ENCODE results near the gene NRXN3.

DNA sequence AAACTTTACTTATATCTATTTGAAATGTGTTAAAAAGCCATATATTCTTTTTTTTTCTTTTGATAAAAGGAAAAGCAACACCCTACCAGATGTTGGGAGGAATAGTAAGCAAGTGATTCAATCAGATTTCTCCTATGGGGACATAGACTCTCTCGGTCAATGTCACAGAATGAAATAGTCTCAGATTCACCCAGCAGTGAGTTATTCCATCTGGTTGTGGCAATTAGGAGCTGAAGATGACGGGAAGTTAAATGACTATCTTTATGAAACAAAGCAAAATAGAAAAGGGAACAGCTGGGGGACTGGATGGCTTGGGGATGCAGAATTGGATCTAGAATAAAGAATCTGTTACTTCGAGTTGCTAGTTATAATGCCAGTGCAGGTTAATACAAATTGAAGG is 857.0 kb downstream of the NRXN3 start:
- TF ChIP-seq, protein P1, sequence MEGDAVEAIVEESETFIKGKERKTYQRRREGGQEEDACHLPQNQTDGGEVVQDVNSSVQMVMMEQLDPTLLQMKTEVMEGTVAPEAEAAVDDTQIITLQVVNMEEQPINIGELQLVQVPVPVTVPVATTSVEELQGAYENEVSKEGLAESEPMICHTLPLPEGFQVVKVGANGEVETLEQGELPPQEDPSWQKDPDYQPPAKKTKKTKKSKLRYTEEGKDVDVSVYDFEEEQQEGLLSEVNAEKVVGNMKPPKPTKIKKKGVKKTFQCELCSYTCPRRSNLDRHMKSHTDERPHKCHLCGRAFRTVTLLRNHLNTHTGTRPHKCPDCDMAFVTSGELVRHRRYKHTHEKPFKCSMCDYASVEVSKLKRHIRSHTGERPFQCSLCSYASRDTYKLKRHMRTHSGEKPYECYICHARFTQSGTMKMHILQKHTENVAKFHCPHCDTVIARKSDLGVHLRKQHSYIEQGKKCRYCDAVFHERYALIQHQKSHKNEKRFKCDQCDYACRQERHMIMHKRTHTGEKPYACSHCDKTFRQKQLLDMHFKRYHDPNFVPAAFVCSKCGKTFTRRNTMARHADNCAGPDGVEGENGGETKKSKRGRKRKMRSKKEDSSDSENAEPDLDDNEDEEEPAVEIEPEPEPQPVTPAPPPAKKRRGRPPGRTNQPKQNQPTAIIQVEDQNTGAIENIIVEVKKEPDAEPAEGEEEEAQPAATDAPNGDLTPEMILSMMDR (IDR thresholded peaks at IDR 0.05): no peak
- TF ChIP-seq POLR2A (IDR thresholded peaks at IDR 0.05): no peak
